ENCODE data around the gene GPSM1. TPM values are rescaled to one million over a fixed set of nuclear protein-coding genes. Genes with fewer than 3 reads are reported as not detected.
"Not testable (repeated sequence)": the region's sequence is repeated elsewhere in the genome, so short reads cannot be mapped to it uniquely, and the experiment has no call there.

Gene GPSM1
- polyA plus RNA-seq, 4 donors, result 1.1 to 40.9 (median 2.9) TPM

DNA sequence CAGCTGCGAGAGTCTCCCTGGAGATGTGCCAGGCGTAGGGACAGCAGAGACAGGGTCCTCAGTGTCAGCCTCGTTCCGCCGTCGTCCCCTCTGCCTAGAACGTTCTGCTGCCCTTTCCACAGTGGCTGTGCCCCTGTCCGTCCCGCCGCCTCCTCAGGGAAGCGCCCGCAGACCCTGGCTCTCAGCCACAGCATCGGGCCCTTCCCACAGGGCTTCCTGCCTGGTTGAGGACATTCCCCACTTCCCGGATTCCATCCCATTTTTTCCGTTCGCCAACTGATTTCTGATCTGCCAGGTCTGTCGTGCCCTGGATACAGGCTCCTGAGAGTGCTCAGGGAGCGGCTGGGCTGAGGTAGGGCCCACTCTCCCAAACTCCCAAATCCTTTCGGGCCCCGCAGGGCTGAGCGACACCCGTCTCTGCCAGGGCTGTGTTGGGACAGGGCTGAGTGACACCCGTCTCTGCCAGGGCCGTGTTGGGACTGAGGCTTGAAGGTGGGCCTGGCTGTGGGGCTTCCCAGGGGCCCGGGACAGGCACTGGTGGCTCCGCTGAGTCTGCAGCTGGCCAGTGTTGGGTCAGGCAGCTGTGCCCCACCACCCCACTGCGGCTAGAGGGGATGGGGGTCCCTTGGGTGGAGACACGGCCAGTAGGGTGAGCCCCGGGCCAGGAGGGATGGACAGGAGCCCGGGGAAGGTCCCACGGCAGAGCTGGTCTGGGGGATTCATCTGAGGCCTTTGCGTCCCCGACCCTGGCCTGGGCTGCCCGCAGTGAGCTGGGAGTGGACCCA is 20.3 kb downstream of the GPSM1 start:
- Histone ChIP-seq H3K27me3 (ENCODE audit: control insufficient read depth in 3 of 3, insufficient read depth in 3 of 3, low read length in 3 of 3) (no peaks in the 10 kb centered on the region), H3K36me3 (ENCODE audit: control insufficient read depth in 3 of 3, insufficient read depth in 2 of 3, low read depth in 1 of 3, low read length in 3 of 3) (peaks cover 0 to 24% (median 0%) of the 10 kb centered on the region in 3 donors), H3K4me3 (ENCODE audit: low read depth in 1 of 3, low read length in 3 of 3) (no peak overlapping the region), H3K4me1 (ENCODE audit: control insufficient read depth in 3 of 3, insufficient read depth in 2 of 3, low read depth in 1 of 3, low read length in 2 of 3) (peaks cover 0 to 34% (median 0%) of the 10 kb centered on the region in 3 donors), H3K27ac (ENCODE audit: low read depth in 1 of 3, low read length in 2 of 3) (no peak overlapping the region), H3K9me3 (ENCODE audit: control insufficient read depth in 2 of 2, insufficient read depth in 1 of 2, low read depth in 1 of 2, low read length in 1 of 2) (no peaks in the 10 kb centered on the region)
- FAIRE-seq (no peak), DNase-seq (no peak)
- WGBS, 3 donors, result 76 to 82% (median 78%) methylated on average over 32 to 34 of the region's 34 CpGs

GRCh38 chr9:136348691-136349090 is 21.4 kb downstream of the GPSM1 start:
- DNase-seq, result no peak
- no peak for FAIRE-seq

DNA sequence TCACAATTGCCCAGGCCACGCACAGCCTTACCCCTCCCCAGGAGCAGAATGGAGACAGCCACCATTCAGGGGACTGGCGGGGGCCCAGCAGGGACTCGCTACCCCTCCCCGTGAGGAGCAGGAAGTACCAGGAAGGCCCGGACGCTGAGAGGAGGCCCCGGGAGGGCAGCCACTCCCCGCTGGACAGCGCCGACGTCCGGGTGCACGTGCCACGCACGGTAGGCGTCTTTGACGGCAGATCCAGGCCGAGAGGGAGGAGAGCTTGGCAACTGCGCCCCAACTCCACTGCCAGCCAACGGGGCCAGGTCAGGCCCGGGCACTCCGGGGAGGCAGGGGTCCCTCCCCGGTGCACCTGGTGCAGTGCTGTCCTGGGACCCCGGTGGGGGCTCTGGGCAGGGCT is 22.2 kb downstream of the GPSM1 start:
- Histone ChIP-seq H3K4me3 (ENCODE audit: low read depth in 1 of 3, low read length in 3 of 3) (no peak overlapping the region), H3K27ac (ENCODE audit: low read depth in 1 of 3, low read length in 2 of 3) (no peak overlapping the region), H3K36me3 (ENCODE audit: control insufficient read depth in 3 of 3, insufficient read depth in 2 of 3, low read depth in 1 of 3, low read length in 3 of 3) (peaks cover 0 to 31% (median 0%) of the 10 kb centered on the region in 3 donors), H3K9me3 (ENCODE audit: control insufficient read depth in 2 of 2, insufficient read depth in 1 of 2, low read depth in 1 of 2, low read length in 1 of 2) (no peaks in the 10 kb centered on the region), H3K4me1 (ENCODE audit: control insufficient read depth in 3 of 3, insufficient read depth in 2 of 3, low read depth in 1 of 3, low read length in 2 of 3) (peaks cover 0 to 41% (median 0%) of the 10 kb centered on the region in 3 donors), H3K27me3 (ENCODE audit: control insufficient read depth in 3 of 3, insufficient read depth in 3 of 3, low read length in 3 of 3) (no peaks in the 10 kb centered on the region)
- no peak for DNase-seq
- WGBS, 3 donors, result 61 to 86% (median 77%) methylated on average over 24 of the region's 24 CpGs
- no peak for FAIRE-seq

More at GRCh38 chr9:136348691-136349090, 21.4 kb downstream of the GPSM1 start:
- H3K36me3 ChIP-seq (ENCODE audit: control insufficient read depth in 3 of 3, insufficient read depth in 2 of 3, low read depth in 1 of 3, low read length in 3 of 3), result peaks cover 0 to 25% (median 0%) of the 10 kb centered on the region in 3 donors
- no peak overlapping the region for H3K27ac ChIP-seq (ENCODE audit: low read depth in 1 of 3, low read length in 2 of 3)
- no peaks in the 10 kb centered on the region for H3K27me3 ChIP-seq (ENCODE audit: control insufficient read depth in 3 of 3, insufficient read depth in 3 of 3, low read length in 3 of 3)
- WGBS, 3 donors, result 51 to 81% (median 74%) methylated on average over 12 to 14 of the region's 14 CpGs
- no peaks in the 10 kb centered on the region for H3K9me3 ChIP-seq (ENCODE audit: control insufficient read depth in 2 of 2, insufficient read depth in 1 of 2, low read depth in 1 of 2, low read length in 1 of 2)
- peaks cover 0 to 34% (median 0%) of the 10 kb centered on the region in 3 donors for H3K4me1 ChIP-seq (ENCODE audit: control insufficient read depth in 3 of 3, insufficient read depth in 2 of 3, low read depth in 1 of 3, low read length in 2 of 3)
- no peak overlapping the region for H3K4me3 ChIP-seq (ENCODE audit: low read depth in 1 of 3, low read length in 3 of 3)

- Histone ChIP-seq H3K9me3 (ENCODE audit: control insufficient read depth in 2 of 2, insufficient read depth in 1 of 2, low read depth in 1 of 2, low read length in 1 of 2) (no peaks in the 10 kb centered on the region), H3K27me3 (ENCODE audit: control insufficient read depth in 3 of 3, insufficient read depth in 3 of 3, low read length in 3 of 3) (no peaks in the 10 kb centered on the region), H3K4me1 (ENCODE audit: control insufficient read depth in 3 of 3, insufficient read depth in 2 of 3, low read depth in 1 of 3, low read length in 2 of 3) (peaks cover 0 to 42% (median 0%) of the 10 kb centered on the region in 3 donors), H3K36me3 (ENCODE audit: control insufficient read depth in 3 of 3, insufficient read depth in 2 of 3, low read depth in 1 of 3, low read length in 3 of 3) (peaks cover 0 to 39% (median 0%) of the 10 kb centered on the region in 3 donors), H3K27ac (ENCODE audit: low read depth in 1 of 3, low read length in 2 of 3) (no peak overlapping the region), H3K4me3 (ENCODE audit: low read depth in 1 of 3, low read length in 3 of 3) (no peak overlapping the region)
- 67 to 82% (median 67%) methylated on average over 11 of the region's 11 CpGs for WGBS, 3 donors
- FAIRE-seq (no peak), DNase-seq (no peak)
Measured at GRCh38 chr9:136351252-136351800, 24.0 kb downstream of the GPSM1 start.

DNA sequence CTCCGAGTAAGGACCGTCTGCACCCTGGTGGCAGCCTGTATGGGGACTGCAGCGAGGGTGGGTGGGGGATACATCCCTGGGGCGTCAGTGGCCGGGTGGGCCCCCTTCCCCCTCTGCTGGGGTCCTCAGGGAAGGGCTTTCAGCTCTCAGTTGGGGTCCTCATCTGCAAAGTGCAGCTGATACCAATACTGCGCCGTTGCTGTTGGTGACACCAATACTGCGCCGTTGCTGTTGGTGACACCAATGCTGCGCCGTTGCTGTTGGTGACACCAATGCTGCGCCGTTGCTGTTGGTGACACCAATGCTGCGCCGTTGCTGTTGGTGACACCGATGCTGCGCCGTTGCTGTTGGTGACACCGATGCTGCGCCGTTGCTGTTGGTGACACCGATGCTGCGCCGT is 24.5 kb downstream of the GPSM1 start:
- not testable (repeated sequence) for H3K4me3 ChIP-seq (ENCODE audit: low read depth in 1 of 3, low read length in 3 of 3)

DNA sequence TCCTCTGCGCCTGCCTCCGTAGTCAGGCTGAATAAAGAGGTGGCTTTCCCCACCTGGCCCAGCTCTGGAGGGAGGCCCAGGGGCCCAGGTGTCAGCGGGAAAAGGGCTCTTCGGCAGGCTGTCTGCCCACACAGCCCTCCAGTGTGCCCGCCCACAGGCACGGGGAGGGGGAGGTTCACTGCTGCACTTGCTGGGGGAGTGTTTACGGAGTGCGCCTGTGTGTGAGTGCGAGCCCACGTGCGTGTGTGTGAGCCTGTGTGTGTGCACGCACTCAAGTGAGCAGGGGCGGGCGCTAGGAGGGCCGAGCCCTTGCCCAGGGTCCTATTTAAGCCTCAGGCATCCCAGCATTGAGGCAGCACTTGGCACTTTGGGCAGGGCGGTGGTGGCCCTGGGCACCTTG is 25.3 kb downstream of the GPSM1 start:
- Histone ChIP-seq H3K36me3 (ENCODE audit: control insufficient read depth in 3 of 3, insufficient read depth in 2 of 3, low read depth in 1 of 3, low read length in 3 of 3) (peaks cover 0 to 53% (median 0%) of the 10 kb centered on the region in 3 donors), H3K27ac (ENCODE audit: low read depth in 1 of 3, low read length in 2 of 3) (no peak overlapping the region), H3K4me1 (ENCODE audit: control insufficient read depth in 3 of 3, insufficient read depth in 2 of 3, low read depth in 1 of 3, low read length in 2 of 3) (peaks cover 0 to 35% (median 0%) of the 10 kb centered on the region in 3 donors), H3K4me3 (ENCODE audit: low read depth in 1 of 3, low read length in 3 of 3) (no peak overlapping the region), H3K27me3 (ENCODE audit: control insufficient read depth in 3 of 3, insufficient read depth in 3 of 3, low read length in 3 of 3) (no peaks in the 10 kb centered on the region), H3K9me3 (ENCODE audit: control insufficient read depth in 2 of 2, insufficient read depth in 1 of 2, low read depth in 1 of 2, low read length in 1 of 2) (no peaks in the 10 kb centered on the region)
- peak in 1 of 2 donors; percentile 46 for DNase-seq
- 36 to 66% (median 55%) methylated on average over 16 of the region's 16 CpGs for WGBS, 3 donors
- no peak for FAIRE-seq

More for the DNA sequence above, 24.5 kb downstream of the GPSM1 start:
- WGBS, 3 donors, result 85 to 91% (median 86%) methylated on average over 11 to 24 of the region's 24 CpGs
- not testable (repeated sequence) for FAIRE-seq; H3K27ac ChIP-seq (ENCODE audit: low read depth in 1 of 3, low read length in 2 of 3); H3K27me3 ChIP-seq (ENCODE audit: control insufficient read depth in 3 of 3, insufficient read depth in 3 of 3, low read length in 3 of 3); DNase-seq; H3K9me3 ChIP-seq (ENCODE audit: control insufficient read depth in 2 of 2, insufficient read depth in 1 of 2, low read depth in 1 of 2, low read length in 1 of 2)
- peaks cover 0 to 45% (median 0%) of the 10 kb centered on the region in 3 donors for H3K36me3 ChIP-seq (ENCODE audit: control insufficient read depth in 3 of 3, insufficient read depth in 2 of 3, low read depth in 1 of 3, low read length in 3 of 3)
- H3K4me1 ChIP-seq (ENCODE audit: control insufficient read depth in 3 of 3, insufficient read depth in 2 of 3, low read depth in 1 of 3, low read length in 2 of 3), result peaks cover 0 to 37% (median 0%) of the 10 kb centered on the region in 3 donors

DNA sequence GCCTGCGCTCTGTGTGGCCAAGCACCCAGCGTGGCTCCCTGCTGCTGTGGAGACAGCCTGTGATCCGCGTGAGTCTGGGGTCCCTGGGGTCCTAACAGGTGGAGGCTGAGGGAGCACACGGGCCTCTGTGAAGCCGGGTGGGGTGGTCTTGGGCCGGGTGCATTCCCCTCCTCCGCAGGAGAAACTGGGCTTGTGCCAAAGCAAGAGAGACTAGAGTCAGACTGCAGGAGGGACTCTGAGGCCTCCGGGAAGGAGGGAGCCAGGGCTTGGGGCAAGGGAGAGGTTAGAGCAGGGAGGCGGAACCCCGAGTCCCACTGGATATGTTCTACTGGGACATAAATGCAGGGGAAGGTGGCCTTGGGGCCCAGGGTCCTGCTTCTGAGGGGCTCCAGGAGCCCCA is 25.7 kb downstream of the GPSM1 start:
- Histone ChIP-seq H3K27me3 (ENCODE audit: control insufficient read depth in 3 of 3, insufficient read depth in 3 of 3, low read length in 3 of 3) (no peaks in the 10 kb centered on the region), H3K36me3 (ENCODE audit: control insufficient read depth in 3 of 3, insufficient read depth in 2 of 3, low read depth in 1 of 3, low read length in 3 of 3) (peaks cover 0 to 55% (median 0%) of the 10 kb centered on the region in 3 donors), H3K9me3 (ENCODE audit: control insufficient read depth in 2 of 2, insufficient read depth in 1 of 2, low read depth in 1 of 2, low read length in 1 of 2) (no peaks in the 10 kb centered on the region), H3K27ac (ENCODE audit: low read depth in 1 of 3, low read length in 2 of 3) (no peak overlapping the region), H3K4me3 (ENCODE audit: low read depth in 1 of 3, low read length in 3 of 3) (no peak overlapping the region), H3K4me1 (ENCODE audit: control insufficient read depth in 3 of 3, insufficient read depth in 2 of 3, low read depth in 1 of 3, low read length in 2 of 3) (peaks cover 0 to 35% (median 0%) of the 10 kb centered on the region in 3 donors)
- no peak for DNase-seq
- FAIRE-seq, result no peak
- 75 to 89% (median 87%) methylated on average over 11 of the region's 11 CpGs for WGBS, 3 donors

DNA sequence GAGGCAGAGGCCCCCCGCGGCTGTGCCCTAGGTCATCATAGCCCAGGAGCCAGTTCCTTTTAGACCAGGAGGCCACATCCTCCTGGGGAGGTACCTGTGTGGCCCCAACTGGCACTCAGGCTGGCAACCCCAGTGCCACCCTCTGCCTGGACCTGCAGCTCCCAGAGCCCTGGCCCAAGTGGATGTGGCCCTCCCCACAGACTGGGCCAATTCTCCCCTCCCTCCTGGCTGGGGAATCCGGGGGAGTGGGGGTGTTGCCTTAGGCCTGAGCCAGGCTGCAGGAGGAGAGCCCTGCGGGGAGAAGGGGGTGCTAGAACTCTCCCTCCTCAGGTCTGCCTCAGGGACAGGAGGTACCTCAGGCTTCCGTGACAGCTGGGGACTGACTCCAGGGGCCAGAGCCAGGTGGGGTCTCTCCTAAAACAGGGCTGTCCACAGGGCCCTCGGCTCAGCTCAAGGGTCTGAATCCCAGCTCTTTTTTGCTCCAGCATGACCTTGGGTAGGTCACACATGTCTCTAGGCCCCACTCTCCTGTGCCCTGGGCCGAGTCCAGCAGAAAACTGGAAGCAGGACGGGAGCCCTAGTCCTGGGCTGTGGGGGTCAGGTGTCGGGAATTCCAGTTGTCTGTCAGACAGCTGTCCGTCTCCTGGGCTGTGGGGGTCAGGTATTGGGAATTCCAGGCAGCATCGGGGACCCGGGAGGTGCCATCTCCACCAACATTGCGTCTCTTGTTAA is 26.6 kb downstream of the GPSM1 start:
- Histone ChIP-seq H3K4me3 (ENCODE audit: low read depth in 1 of 3, low read length in 3 of 3) (peak overlapping the region in 1 of 3 donors; percentile 60), H3K27me3 (ENCODE audit: control insufficient read depth in 3 of 3, insufficient read depth in 3 of 3, low read length in 3 of 3) (no peaks in the 10 kb centered on the region), H3K27ac (ENCODE audit: low read depth in 1 of 3, low read length in 2 of 3) (peak overlapping the region in 1 of 3 donors; percentile 81), H3K4me1 (ENCODE audit: control insufficient read depth in 3 of 3, insufficient read depth in 2 of 3, low read depth in 1 of 3, low read length in 2 of 3) (peaks cover 0 to 35% (median 0%) of the 10 kb centered on the region in 3 donors), H3K36me3 (ENCODE audit: control insufficient read depth in 3 of 3, insufficient read depth in 2 of 3, low read depth in 1 of 3, low read length in 3 of 3) (peaks cover 0 to 61% (median 0%) of the 10 kb centered on the region in 3 donors), H3K9me3 (ENCODE audit: control insufficient read depth in 2 of 2, insufficient read depth in 1 of 2, low read depth in 1 of 2, low read length in 1 of 2) (no peaks in the 10 kb centered on the region)
- DNase-seq, result peak in 1 of 2 donors; percentile 42
- 61 to 78% (median 78%) methylated on average over 12 to 13 of the region's 13 CpGs for WGBS, 3 donors
- no peak for FAIRE-seq
